Heart right ventricle (tissue), 16 donors: ENCODE results near the gene TNFAIP8L2. TPM values are rescaled to one million over a fixed set of nuclear protein-coding genes. Genes with fewer than 3 reads are reported as not detected.

Experiments used
- ATAC-seq, 8 donors: fragments of 200-7000 bp; cut with Tn5 transposase; one replicate each; pipeline ENCODE4 v1.9.1; 2020; ENCODE audit warnings: mild to moderate bottlenecking in 8 of 8, moderate library complexity in 8 of 8, moderate number of reproducible peaks in 1 of 8
- DNase-seq, 2 donors: peaks; one replicate each; pipeline ENCODE4 v3.0.0-alpha.2; 2020
- H3K27ac ChIP-seq, 10 donors: fragments of 200-600 bp; sonication (generic) in 2 of 10; one replicate each; pipeline versions ENCODE4 v1.5.0 to v1.8.0; 2020 to 2022; ENCODE audit warnings: mild to moderate bottlenecking in 3 of 10
- H3K27me3 ChIP-seq, 7 donors: fragments of 200-600 bp; one replicate each; pipeline ENCODE4 v1.8.0; 2021 to 2022; ENCODE audit warnings: mild to moderate bottlenecking in 2 of 7
- H3K36me3 ChIP-seq, 9 donors: fragments of 200-600 bp; sonication (generic) in 1 of 9; one replicate each; pipeline versions ENCODE4 v1.5.0 to v1.8.0; 2020 to 2022; ENCODE audit warnings: mild to moderate bottlenecking in 2 of 9
- H3K4me1 ChIP-seq, 9 donors: fragments of 200-600 bp; sonication (generic) in 1 of 9; one replicate each; pipeline versions ENCODE4 v1.5.0 to v1.8.0; 2020 to 2022; ENCODE audit warnings: mild to moderate bottlenecking in 4 of 9
- H3K4me3 ChIP-seq, 10 donors: fragments of 200-600 bp; sonication (generic) in 2 of 10; one replicate each; pipeline versions ENCODE4 v1.5.0 to v1.8.0; 2020 to 2022; ENCODE audit warnings: mild to moderate bottlenecking in 7 of 10, moderate library complexity in 2 of 10
- H3K9me3 ChIP-seq, 11 donors: fragments of 200-600 bp in 10 of 11; sonication (generic) in 2 of 11; one replicate each; pipeline versions ENCODE4 v1.5.0 to v1.8.0; 2013 to 2022; ENCODE audit warnings: mild to moderate bottlenecking in 2 of 11, control low read depth in 1 of 11, moderate library complexity in 1 of 11
- WGBS, 2 donors: extraction: QIAGEN DNeasy Blood & Tissue Kit; methylation state at CpG; one replicate each; pipeline ENCODE4 v1.1.7; 2013; ENCODE audit warnings: inconsistent platforms in 1 of 2; 5-methylcytosine and 5-hydroxymethylcytosine counted together
- intact Hi-C, 10 donors: fragments of 100-400 bp; cut with DNase I; formaldehyde crosslinking; loops; one replicate each; pipeline versions ENCODE4 v1.11.1 to v1.14.2; 2022
- polyA plus RNA-seq, 2 donors: library from polyadenylated mRNA; stranded (reverse); fragments of 200-250 nt; gene quantifications; one replicate each; pipeline ENCODE4 v1.2.3, GENCODE V29; 2013
- total RNA-seq, 10 donors: library from RNA; stranded (reverse); fragmentation: NEBNext Ultra II Directional in 3 of 10; extraction: Animal tissue kit (Norgen Biotek cat#: 25700) in 3 of 10; gene quantifications; one replicate each; pipeline versions ENCODE4 v1.2.1 to v1.2.4, GENCODE V29; 2021 to 2023
- TF ChIP-seq, protein P1 (sequence below), 9 donors: fragments of 200-600 bp; sonication (generic) in 2 of 9; IDR thresholded peaks; one replicate each; pipeline versions ENCODE4 v1.5.0 to v1.8.0; 2021 to 2022; ENCODE audit warnings: antibody characterized with exemption in 9 of 9, mild to moderate bottlenecking in 5 of 9, moderate library complexity in 1 of 9
- donor health status: Arrhythmogenic right ventricular cardiomyopathy.
- donor health status: ischemic (EF 13 %, LVEDD 7.1; RV severe dilation, severe dysfunction).
- donor health status: healthy with polysubstance abuse.
- donor health status: DM: no; HTN: yes; CAD: no.
- donor health status: DM: no; HTN: no; CAD: no.
- donor health status: ischemic (EF 25% LVEDD 6.9; RV normal size, moderate dysfunction).
- donor health status: ischemic (EF 25% LVEDD 5.7; RV mildly dilated, moderate dysfunction).
- donor health status: healthy.
- donor health status: DM: yes; HTN: yes; CAD: no.
- donor health status: Ischemic cardiomyopathy.
- donor health status: ischemic (EF 35%, LVEDD 5.7; RV mildly dilated, moderate dysfunction).
- donor health status: nonischemic (EF 11% LVEDD 7.7; RV severe dilation, severe dysfunction).
- donor health status: DM: yes; HTN: yes; CAD: no.
- donor health status: PGD.
- donor health status: ischemic (EF 29% LVEDD 5.4; RV normal size, mild dysfunction).
- donor health status: nonischemic (EF 23%, LVEDD 6.1; RV moderate dilation, normal function).

Gene TNFAIP8L2
- total and polyA plus RNA-seq, 12 donors: 0.35 to 5.8 (median 1.1) TPM; not detected in 1

DNA sequence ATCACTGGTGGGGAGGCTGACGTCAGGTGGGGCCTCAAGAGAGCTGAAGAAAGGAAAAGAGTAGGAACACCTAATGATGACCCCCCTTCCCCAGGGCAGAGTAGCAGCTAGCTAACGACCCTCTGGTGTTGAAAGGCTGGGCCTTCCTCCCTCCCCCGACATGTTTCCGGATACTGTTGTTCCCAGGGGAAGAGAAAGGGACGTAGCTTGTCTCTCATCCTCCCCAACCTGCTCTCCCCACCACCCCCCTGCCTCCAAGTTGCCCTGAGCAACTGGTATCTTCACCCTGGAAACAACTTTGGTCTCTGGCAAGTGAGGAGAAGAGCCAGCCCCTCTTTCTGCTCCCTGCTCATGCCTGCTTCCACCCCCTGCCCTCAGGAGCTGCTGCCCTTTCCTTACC is 12.5 kb upstream of the TNFAIP8L2 start:
- Histone ChIP-seq H3K4me3 (peak overlapping the region in 9 of 10 donors; percentile 24 to 100 (median 96)), H3K27me3 (peaks cover 0 to 15% (median 0%) of the 10 kb centered on the region in 7 donors), H3K4me1 (peaks cover 21 to 61% (median 46%) of the 10 kb centered on the region in 9 donors), H3K9me3 (no peaks in the 10 kb centered on the region), H3K27ac (peak overlapping the region; percentile 82 to 96 (median 89)), H3K36me3 (peaks cover 0 to 38% (median 12%) of the 10 kb centered on the region in 9 donors)
- intact Hi-C loops: no loop called here
- TF ChIP-seq, protein P1, sequence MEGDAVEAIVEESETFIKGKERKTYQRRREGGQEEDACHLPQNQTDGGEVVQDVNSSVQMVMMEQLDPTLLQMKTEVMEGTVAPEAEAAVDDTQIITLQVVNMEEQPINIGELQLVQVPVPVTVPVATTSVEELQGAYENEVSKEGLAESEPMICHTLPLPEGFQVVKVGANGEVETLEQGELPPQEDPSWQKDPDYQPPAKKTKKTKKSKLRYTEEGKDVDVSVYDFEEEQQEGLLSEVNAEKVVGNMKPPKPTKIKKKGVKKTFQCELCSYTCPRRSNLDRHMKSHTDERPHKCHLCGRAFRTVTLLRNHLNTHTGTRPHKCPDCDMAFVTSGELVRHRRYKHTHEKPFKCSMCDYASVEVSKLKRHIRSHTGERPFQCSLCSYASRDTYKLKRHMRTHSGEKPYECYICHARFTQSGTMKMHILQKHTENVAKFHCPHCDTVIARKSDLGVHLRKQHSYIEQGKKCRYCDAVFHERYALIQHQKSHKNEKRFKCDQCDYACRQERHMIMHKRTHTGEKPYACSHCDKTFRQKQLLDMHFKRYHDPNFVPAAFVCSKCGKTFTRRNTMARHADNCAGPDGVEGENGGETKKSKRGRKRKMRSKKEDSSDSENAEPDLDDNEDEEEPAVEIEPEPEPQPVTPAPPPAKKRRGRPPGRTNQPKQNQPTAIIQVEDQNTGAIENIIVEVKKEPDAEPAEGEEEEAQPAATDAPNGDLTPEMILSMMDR (IDR thresholded peaks at IDR 0.05): no peak
- 15 to 18% methylated on average over 4 to 5 of the region's 5 CpGs for whole genome bisulfite sequencing, 2 donors
- DNase-seq (peak in 1 of 2 donors; percentile 50), ATAC-seq (no peak)

DNA sequence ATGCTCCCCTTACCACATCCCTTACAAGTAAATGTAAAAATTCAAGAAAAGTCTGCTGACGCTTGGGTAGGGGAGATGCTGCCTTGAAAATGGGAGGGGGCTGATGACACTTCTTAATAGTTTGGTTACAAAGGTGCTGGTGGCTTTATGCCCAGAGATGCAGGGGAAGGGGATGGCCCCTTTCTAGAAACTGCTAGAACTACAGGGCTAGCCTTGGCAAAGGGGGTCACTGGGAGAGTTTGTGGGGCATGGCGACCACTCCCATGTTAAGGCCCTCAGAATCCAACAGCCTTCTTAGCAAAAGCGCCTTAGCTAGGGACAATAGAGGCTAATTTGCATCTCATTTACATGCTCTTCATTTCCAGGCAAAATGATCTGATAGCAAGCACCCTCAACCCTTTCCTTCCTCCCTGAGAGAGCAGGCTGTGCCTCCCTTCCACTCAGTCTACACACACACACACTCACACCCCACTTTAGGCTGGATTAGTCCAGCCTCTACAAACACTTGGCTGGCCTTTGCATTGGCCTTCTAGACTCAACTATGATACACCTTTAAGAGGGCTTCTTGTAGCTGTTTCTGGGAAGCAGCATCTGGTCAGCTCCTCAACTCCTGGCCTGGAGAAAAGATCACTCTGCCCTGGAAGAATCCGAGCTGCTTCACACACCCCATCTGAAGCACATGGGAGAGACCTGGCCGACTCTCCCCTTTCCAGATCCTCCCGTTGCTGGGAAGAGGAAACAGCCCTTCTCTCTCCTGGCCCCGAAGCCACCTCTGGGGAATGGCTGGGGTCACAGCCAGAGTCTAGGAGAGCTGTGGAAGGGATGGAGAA is 11.8 kb upstream of the TNFAIP8L2 start:
- intact Hi-C loops: loop anchor here in 2 of 10 donors (5.0 kb wide), 3 partner anchors 72 to 122 kb away; partner anchors contain the start of gene GABPB2 (in 1 of the 2)
- TF ChIP-seq, protein P1 (IDR thresholded peaks at IDR 0.05): no peak
- ATAC-seq (peak; percentile 2 to 56 (median 16)), DNase-seq (peak in 1 of 2 donors; percentile 74)
- H3K4me3 ChIP-seq: peak overlapping the region; percentile 83 to 100 (median 94)
- no peaks in the 10 kb centered on the region for H3K9me3 ChIP-seq
- H3K4me1 ChIP-seq: peaks cover 21 to 64% (median 46%) of the 10 kb centered on the region in 9 donors
- H3K27ac ChIP-seq: peak overlapping the region; percentile 82 to 96 (median 89)
- H3K36me3 ChIP-seq: peaks cover 0 to 31% (median 5%) of the 10 kb centered on the region in 9 donors
- H3K27me3 ChIP-seq: peaks cover 0 to 15% (median 0%) of the 10 kb centered on the region in 7 donors
- WGBS, 2 donors: 29 to 37% methylated on average over 7 of the region's 7 CpGs

DNA sequence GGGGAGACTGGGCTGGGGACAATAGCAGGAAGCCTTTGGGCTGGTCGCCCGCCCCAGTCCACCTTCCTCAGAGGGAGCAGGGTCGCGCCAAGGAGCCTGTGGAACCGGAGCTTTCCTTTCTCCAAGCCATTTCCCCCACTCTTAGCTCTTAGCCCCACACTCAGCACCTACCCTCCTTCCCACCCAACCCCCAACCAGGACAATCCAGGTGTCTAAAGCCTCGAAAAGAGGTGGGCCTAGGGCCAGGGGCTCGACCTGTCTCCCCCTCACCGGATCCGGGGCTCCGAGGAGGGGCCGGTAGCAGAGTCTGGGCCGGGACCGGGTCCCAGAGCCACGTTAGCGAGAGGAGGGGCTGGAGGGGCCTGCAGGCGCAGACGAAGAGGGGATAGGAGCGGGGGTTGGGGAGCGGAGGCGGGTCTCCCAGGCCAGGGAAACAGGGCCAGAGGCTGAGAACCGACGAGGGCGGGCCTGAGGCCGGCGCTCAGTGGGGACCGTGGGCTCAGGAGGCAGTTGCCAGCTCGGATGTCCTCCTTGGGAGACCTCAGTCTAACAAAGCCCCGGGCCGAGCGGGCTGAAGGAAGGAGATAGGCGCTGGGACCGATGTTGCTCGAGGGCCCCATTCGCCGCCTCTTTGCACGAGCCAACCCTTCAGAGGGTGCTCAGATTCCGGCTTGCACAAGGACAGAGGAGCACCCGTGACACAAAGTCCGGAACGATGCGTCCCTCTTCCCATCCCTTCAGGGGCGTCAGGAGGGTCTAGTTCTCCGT is 11.0 kb upstream of the TNFAIP8L2 start:
- Histone ChIP-seq H3K27me3 (peaks cover 0 to 15% (median 0%) of the 10 kb centered on the region in 7 donors), H3K4me3 (peak overlapping the region; percentile 83 to 100 (median 94)), H3K27ac (peak overlapping the region; percentile 82 to 96 (median 89)), H3K4me1 (peaks cover 21 to 64% (median 46%) of the 10 kb centered on the region in 9 donors), H3K9me3 (no peaks in the 10 kb centered on the region), H3K36me3 (peaks cover 0 to 23% (median 0%) of the 10 kb centered on the region in 9 donors)
- WGBS, 2 donors: 2 to 8% methylated on average over 43 of the region's 43 CpGs
- TF ChIP-seq, protein P1 (IDR thresholded peaks at IDR 0.05): no peak
- peak; percentile 1 to 58 (median 20) for ATAC-seq
- intact Hi-C loops: loop anchor here in 2 of 10 donors (5.0 kb wide), 3 partner anchors 73 to 123 kb away; partner anchors contain the start of gene GABPB2 (in 1 of the 2)
- DNase-seq: peak in 1 of 2 donors; percentile 53

DNA sequence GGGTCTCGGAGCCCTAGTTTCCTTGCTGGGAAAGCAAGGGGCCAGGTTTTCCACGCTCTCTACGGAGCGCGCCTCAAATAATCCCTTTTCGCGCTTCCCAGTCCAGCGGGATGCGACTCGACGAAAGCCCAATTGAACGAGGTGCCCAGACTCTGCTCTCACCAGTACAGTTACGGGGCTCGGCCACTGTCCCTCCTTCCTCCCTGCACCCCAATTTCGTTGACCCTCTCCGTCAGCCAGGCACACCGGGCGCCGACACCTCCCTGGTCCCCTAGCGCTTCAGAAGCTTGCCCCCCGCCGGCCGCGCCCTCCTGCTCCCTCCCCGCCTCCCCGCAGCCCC is 10.4 kb upstream of the TNFAIP8L2 start:
- WGBS, 2 donors: 1% methylated on average over 25 to 26 of the region's 26 CpGs
- H3K9me3 ChIP-seq: no peaks in the 10 kb centered on the region
- intact Hi-C loops: loop anchor here in 2 of 10 donors (5.0 kb wide), 3 partner anchors 74 to 124 kb away; partner anchors contain the start of gene GABPB2 (in 1 of the 2)
- peaks cover 0 to 19% (median 0%) of the 10 kb centered on the region in 9 donors for H3K36me3 ChIP-seq
- ATAC-seq (peak in 4 of 8 donors; percentile 1 to 11 (median 8)), DNase-seq (no peak)
- H3K4me1 ChIP-seq: peaks cover 21 to 62% (median 46%) of the 10 kb centered on the region in 9 donors
- H3K27ac ChIP-seq: peak overlapping the region; percentile 82 to 96 (median 89)
- H3K27me3 ChIP-seq: peaks cover 0 to 15% (median 0%) of the 10 kb centered on the region in 7 donors
- TF ChIP-seq, protein P1 (IDR thresholded peaks at IDR 0.05): no peak
- H3K4me3 ChIP-seq: peak overlapping the region; percentile 83 to 100 (median 94)
